HL-60/S4 (cell line): Measurements from ENCODE around the gene UPF2.
"Not testable (repeated sequence)": the region's sequence is repeated elsewhere in the genome, so short reads cannot be mapped to it uniquely, and the experiment has no call there.

Source experiments
- in situ Hi-C: fragments of 300-500 bp; cut with MboI; formaldehyde crosslinking; loops from 2 replicates; pipeline ENCODE4 v1.14.3; 2022; ENCODE audit warnings: low sequenced_read_pairs

Gene UPF2, protein sequence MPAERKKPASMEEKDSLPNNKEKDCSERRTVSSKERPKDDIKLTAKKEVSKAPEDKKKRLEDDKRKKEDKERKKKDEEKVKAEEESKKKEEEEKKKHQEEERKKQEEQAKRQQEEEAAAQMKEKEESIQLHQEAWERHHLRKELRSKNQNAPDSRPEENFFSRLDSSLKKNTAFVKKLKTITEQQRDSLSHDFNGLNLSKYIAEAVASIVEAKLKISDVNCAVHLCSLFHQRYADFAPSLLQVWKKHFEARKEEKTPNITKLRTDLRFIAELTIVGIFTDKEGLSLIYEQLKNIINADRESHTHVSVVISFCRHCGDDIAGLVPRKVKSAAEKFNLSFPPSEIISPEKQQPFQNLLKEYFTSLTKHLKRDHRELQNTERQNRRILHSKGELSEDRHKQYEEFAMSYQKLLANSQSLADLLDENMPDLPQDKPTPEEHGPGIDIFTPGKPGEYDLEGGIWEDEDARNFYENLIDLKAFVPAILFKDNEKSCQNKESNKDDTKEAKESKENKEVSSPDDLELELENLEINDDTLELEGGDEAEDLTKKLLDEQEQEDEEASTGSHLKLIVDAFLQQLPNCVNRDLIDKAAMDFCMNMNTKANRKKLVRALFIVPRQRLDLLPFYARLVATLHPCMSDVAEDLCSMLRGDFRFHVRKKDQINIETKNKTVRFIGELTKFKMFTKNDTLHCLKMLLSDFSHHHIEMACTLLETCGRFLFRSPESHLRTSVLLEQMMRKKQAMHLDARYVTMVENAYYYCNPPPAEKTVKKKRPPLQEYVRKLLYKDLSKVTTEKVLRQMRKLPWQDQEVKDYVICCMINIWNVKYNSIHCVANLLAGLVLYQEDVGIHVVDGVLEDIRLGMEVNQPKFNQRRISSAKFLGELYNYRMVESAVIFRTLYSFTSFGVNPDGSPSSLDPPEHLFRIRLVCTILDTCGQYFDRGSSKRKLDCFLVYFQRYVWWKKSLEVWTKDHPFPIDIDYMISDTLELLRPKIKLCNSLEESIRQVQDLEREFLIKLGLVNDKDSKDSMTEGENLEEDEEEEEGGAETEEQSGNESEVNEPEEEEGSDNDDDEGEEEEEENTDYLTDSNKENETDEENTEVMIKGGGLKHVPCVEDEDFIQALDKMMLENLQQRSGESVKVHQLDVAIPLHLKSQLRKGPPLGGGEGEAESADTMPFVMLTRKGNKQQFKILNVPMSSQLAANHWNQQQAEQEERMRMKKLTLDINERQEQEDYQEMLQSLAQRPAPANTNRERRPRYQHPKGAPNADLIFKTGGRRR

DNA sequence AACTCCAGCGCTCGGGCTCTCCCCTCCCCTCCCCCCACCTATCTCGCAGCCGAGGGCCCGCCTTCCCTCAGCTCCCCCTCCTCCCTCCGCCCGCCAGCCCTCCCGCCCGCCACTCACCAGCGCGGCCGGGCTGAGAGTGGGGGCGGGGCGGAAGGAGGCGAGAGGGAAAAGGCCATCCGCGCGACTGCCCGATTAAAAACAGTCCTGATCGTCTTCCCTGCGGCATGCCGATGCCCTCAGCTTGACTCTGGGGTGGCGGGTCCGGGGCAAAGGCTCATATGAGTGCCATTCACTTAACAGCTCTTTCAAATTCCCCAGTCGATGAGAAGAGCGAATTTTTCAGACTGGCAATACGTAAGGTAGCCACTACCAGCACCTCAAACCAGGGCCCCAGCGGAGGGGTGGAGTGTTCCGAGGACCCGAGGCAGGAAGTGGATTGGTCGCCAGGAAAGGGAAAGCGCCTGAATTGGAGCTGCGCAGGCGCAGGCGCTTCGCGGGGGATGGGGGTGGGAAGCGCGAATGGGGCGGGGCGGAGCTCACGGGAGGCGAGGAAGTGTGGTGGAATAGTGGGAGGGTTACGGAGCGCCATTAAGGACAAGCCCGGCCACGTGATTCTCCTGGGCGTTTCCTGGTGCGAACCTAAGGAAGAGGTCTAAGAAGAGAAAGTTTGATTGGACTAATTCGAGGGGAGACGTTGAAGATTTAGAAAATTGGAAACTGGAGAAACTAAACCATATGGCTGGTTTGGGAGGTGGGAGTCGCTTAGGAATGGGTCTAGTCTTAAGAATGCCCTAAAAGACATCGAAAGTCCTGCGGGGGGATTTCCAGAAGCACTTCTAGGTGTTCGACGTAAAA is at the start of gene UPF2:
TSS of gene UPF2 (minus strand) at position 13 of the 855 bp plus-strand sequence. CDS start 7,386 bp downstream, outside the sequence.
- in situ Hi-C loops: no loop called here

DNA sequence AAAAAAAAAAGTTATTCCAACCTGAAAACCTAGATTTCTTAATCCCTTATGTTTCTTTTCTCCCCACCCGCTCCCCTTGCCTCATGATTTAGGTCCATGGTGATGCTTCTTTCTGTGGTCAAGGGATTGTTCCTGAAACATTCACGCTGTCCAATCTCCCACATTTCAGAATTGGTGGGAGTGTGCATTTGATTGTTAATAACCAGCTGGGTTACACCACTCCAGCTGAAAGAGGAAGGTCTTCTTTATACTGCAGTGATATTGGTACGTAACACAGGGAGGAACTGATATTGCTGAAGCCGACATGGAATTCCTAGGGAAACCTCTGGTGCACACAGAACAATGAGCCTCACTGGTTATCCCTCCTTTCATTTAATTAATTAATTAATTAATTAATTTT is 48.8 kb upstream of the UPF2 start:
- in situ Hi-C loops: no loop called here

DNA sequence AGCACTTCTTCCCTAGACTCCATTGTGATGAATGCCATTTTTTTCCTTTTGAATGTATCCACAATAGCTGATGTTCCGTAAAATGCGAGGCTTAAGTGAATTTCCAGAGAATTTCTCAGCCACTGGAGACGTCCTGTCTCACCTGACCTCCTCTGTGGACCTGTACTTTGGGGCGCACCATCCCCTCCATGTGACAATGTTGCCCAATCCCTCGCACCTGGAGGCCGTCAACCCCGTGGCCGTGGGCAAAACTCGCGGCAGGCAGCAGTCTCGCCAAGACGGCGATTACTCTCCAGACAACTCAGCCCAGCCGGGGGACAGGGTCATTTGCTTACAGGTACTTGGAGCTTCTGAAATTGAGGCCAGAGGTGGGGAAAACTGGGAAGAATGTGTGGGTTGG is 46.3 kb upstream of the UPF2 start:
- in situ Hi-C loops: no loop called here

DNA sequence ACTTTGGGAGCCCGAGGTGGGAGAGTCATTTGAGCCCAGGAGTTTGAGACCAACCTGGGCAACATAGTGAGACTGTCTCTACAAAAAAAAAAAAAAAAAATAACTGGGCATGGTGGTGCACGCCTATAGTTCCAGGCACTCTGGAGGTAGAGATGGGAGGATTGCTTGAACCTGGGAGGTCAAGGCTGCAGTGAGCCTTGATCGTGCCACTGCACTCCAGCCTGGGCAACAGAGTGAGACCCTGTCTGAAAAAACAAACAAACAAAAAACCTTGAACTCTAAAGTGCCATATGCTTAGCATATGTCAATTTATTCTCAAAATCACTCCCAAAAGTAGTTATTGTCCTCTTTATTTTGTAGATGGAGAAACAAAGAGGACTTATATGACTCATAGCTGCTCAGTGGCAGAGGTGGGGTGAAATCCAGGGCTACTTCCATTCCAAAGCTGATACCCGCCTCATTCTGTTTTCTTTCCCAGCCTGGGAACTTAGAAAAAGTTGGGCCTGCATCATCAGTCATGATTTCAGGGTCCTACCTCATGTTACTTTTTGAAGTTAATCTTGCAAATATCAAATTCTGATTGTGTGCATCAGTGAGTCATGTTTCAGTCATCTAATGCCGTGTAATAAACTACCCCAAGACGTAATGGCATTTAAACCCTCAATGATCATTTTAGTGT is 39.4 kb upstream of the UPF2 start:
- in situ Hi-C loops: no loop called here

- in situ Hi-C loops: no loop called here
Observed at GRCh38 chr10:12081470-12081869, 38.9 kb upstream of the UPF2 start.

GRCh38 chr10:12077580-12078180 is 35.1 kb upstream of the UPF2 start:
- in situ Hi-C loops: no loop called here

GRCh38 chr10:12073526-12073925 is 30.9 kb upstream of the UPF2 start:
- in situ Hi-C loops: no loop called here

- in situ Hi-C loops: not testable (repeated sequence)
Observed at GRCh38 chr10:12071441-12071840, 28.8 kb upstream of the UPF2 start.

GRCh38 chr10:12068449-12069269 is 26.1 kb upstream of the UPF2 start, which contains the start of gene DHTKD1:
DHTKD1 (plus strand) TSS chr10:12068954; CDS start chr10:12069034, 80 bp downstream.
- in situ Hi-C loops: no loop called here

DNA sequence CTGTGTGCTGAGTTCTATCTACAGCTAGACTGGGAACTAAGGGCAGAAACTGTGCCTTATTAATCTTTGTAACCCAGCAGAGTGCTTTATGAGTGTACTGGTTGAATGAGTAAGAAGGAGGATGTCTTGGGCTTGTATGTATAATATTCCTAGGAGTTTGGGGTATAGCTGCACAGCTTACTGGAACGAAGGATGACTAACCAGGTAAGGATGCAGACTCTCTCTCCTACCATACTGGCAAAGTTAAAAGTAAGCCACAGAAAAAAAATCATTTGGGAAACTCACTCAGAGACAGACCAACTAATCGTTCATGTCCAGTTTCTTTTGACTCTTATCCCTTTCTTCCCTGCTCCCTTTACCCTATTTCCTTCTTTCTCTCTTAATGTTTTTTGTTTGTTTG is 24.7 kb upstream of the UPF2 start:
- in situ Hi-C loops: no loop called here

DNA sequence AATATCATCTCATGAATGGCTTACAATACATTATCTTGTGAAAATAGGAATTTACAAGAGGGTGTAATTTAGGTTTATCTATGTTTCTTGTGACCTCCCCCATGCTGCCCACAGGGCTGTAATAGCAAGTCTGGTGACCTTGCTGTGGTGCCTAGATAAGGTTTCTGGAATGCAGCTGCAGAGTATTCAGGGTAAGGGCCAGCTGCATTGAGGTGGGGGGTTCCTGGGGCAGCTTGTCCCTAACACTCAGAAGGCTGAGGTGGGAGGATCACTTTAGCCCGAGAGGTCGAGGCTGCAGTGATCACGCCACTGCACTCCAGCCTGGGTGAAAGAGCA is 20.8 kb upstream of the UPF2 start:
- in situ Hi-C loops: no loop called here

DNA sequence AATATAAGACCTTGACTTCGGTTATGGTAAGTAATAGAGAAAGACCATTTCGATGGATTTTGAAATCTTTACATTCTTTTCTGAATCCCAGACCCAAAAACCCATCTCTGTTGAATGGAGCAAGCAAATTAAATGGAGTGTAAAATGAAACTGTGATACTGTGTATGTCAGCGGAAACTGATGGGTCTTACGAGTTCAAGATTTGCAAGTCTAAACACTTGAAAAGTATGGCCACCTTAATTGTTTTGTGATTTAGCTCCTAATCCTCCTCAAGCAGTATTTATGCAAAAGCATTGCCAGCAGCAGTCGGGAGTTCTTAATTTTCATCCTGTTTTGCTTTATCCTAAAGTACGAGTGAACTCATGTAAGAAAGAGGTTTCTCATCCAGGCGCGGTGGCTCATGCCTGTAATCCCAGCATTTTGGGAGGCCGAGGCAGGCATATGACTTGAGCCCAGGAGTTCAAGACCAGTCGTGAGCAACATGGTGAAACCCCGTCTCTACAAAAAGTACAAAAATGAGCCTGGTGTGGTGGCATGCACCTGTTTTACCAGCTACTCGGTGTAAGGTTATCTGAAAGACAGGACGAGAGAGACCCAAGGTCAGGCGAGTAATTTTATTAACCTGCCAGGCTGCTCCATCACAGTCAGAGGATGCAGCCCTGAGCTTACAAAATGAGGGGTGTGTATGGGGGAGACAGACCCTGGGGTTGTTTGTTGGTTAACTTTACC is 20.3 kb upstream of the UPF2 start:
- in situ Hi-C loops: no loop called here

DNA sequence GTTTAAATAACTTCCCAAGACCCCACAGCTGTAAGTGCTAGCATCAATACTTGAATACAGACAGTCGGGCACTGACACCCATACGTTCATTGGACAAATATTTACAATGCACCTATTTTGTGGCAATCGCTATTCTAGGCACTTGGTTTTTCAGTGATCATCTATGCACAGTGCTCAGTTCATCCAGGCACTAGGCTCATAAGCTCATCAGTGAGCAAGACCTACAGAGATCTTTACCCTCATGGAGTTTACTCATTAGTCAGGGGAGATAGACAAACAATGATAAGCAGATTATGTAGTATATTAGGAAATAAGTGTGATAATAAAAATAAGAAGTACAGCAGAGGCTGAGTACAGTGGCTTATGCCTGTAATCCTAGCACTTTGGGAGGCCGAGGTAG is 18.5 kb upstream of the UPF2 start:
- in situ Hi-C loops: no loop called here

DNA sequence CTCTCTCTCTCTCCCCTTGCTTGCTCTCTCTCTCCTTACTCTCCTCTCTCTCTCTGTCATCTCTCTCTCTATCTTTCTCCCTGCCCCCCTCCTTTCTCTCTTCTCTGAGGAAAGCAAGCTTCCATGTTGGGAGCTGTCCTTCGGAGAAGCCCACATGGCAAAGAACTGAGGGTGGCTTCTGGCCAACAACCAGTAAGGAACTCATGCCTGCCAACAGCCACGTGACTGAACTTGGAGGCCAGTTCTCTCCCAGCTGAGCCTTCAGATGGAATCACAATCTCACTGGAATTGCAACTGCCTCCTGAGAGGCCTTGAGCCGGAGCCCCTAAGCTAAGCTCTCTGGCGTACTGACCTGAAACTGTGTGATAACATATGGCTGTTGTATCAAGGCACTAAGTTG is 14.1 kb upstream of the UPF2 start:
- in situ Hi-C loops: no loop called here

- in situ Hi-C loops: no loop called here
Observed at GRCh38 chr10:12055732-12056131, 13.1 kb upstream of the UPF2 start.

DNA sequence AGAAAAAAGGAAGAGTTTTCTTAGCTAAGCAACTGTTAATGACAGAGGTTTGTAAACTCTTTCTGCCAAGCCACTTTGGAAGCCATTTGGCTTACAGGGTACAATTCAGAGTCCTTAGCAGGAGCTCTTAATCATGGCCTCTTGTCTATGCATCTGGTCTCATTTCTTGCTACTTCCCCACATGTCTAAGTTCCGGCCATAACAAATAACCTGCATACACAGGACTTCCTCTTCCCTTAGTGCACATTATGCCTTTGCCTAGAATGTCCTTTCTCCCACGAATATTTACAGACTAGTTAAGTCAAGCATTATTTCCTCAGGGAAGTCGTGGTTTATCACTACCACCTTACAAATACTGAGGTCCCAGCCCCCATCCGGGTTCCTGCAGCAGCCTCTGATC is 8.6 kb upstream of the UPF2 start:
- in situ Hi-C loops: no loop called here

- in situ Hi-C loops: no loop called here
Observed at GRCh38 chr10:12050528-12050927, 7.9 kb upstream of the UPF2 start.

GRCh38 chr10:12048547-12048946 is 5.9 kb upstream of the UPF2 start:
- in situ Hi-C loops: no loop called here
